ENCODE data around the gene CCND2. TPM values are rescaled to one million over a fixed set of nuclear protein-coding genes. Genes with fewer than 3 reads are reported as not detected.

Gene CCND2
- total RNA-seq, 1 donor from 2014 or later = 108 TPM

Other genes starting within 250 kb of the CCND2 start
- gene TIGAR, start 47.5 kb downstream of the CCND2 start, total RNA-seq = 14.3 TPM
- gene FGF23, start 106.0 kb downstream of the CCND2 start, total RNA-seq = not detected
- gene FGF6, start 172.1 kb downstream of the CCND2 start, total RNA-seq = not detected

All from ureter (tissue), 1 donor.